ENCODE results near the gene SMO. TPM values are rescaled to one million over a fixed set of nuclear protein-coding genes. Genes with fewer than 3 reads are reported as not detected.
"Not testable (repeated sequence)": the region's sequence is repeated elsewhere in the genome, so short reads cannot be mapped to it uniquely, and the experiment has no call there.

Gene SMO
- total and polyA plus RNA-seq, 8 donors: 2.6 to 13.4 (median 4.3) TPM

GRCh38 chr7:129169171-129169671 is 19.2 kb upstream of the SMO start:
- H3K36me3 ChIP-seq: no peaks in the 10 kb centered on the region
- no peak for TF ChIP-seq CTCF (IDR thresholded peaks at IDR 0.05)
- no peaks in the 10 kb centered on the region for H3K9me3 ChIP-seq
- intact Hi-C loops (cut with DNase I): loop anchor here in 1 of 3 donors (5.0 kb wide), 1 partner anchor 38 kb away; no protein-coding TSS in a partner anchor
- H3K4me1 ChIP-seq: no peaks in the 10 kb centered on the region
- ATAC-seq (peak; percentile 70 to 95 (median 86)), DNase-seq (peak in 4 of 6 donors; percentile 25 to 74 (median 46)), FAIRE-seq (no peak)
- 14 to 21% methylated on average over 46 to 47 of the region's 47 CpGs for WGBS, 2 donors
- H3K27me3 ChIP-seq: no peaks in the 10 kb centered on the region
- peak overlapping the region in 3 of 4 donors; percentile 28 to 55 (median 28) for H3K4me3 ChIP-seq
- H3K27ac ChIP-seq: no peak overlapping the region

GRCh38 chr7:129169686-129170440 is 18.6 kb upstream of the SMO start:
- no peaks in the 10 kb centered on the region for H3K4me1 ChIP-seq
- H3K9me3 ChIP-seq: no peaks in the 10 kb centered on the region
- DNase-seq: no peak
- intact Hi-C loops (cut with DNase I): loop anchor here in 2 of 3 donors (5.0 kb wide), 1 partner anchor 37 kb away; no protein-coding TSS in a partner anchor
- ATAC-seq: peak in 1 of 4 donors; percentile 37
- H3K36me3 ChIP-seq: no peaks in the 10 kb centered on the region
- TF ChIP-seq CTCF (IDR thresholded peaks at IDR 0.05): no peak
- H3K4me3 ChIP-seq: peak overlapping the region in 3 of 4 donors; percentile 28 to 55 (median 28)
- H3K27me3 ChIP-seq: no peaks in the 10 kb centered on the region
- WGBS, 2 donors: 85 to 87% methylated on average over 16 of the region's 16 CpGs
- no peak for FAIRE-seq
- H3K27ac ChIP-seq: no peak overlapping the region

DNA sequence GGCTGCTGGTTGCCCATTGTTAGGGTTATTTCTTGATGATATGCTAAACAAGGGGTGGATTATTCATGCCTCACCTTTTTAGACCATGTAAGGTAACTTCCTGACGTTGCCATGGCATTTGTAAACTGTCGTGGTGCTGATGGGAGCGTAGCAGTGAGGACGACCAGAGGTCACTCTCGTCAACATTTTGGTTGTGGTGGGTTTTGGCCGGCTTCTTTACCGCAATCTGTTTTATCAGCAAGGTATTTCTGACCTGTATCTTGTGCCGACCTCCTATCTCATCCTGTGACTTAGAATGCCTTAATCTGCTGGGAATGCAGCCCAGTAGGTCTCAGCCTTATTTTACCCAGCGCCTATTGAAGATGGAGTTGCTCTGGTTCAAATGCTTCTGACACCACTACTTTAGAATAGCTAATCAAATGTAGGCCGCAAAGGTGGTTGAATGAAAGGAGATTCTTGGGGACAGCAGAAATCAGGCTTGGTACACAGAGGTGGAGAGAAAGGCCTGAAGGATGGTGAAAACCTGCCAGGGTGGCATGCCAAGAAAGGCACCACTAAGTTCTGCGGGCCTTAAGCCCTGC is 17.9 kb upstream of the SMO start:
- H3K4me3 ChIP-seq: no peak overlapping the region
- H3K27ac ChIP-seq: no peak overlapping the region
- H3K4me1 ChIP-seq: no peaks in the 10 kb centered on the region
- WGBS, 2 donors: 88 to 90% methylated on average over 11 of the region's 11 CpGs
- ATAC-seq: no peak
- TF ChIP-seq CTCF (IDR thresholded peaks at IDR 0.05): no peak
- no peak for FAIRE-seq
- H3K9me3 ChIP-seq: no peaks in the 10 kb centered on the region
- no peaks in the 10 kb centered on the region for H3K36me3 ChIP-seq
- no peak for DNase-seq
- no peaks in the 10 kb centered on the region for H3K27me3 ChIP-seq
- intact Hi-C loops (cut with DNase I): loop anchor here in 1 of 3 donors (5.0 kb wide), 1 partner anchor 37 kb away; no protein-coding TSS in a partner anchor

- intact Hi-C loops (cut with DNase I): loop anchor here in 1 of 3 donors (5.0 kb wide), 1 partner anchor 33 kb away; no protein-coding TSS in a partner anchor
- H3K4me3 ChIP-seq, DNase-seq, H3K27ac ChIP-seq, H3K9me3 ChIP-seq, H3K4me1 ChIP-seq, FAIRE-seq, H3K27me3 ChIP-seq, H3K36me3 ChIP-seq, ATAC-seq: not testable (repeated sequence)
- 87 to 93% methylated on average over 7 of the region's 7 CpGs for WGBS, 2 donors
These were observed 14.6 kb upstream of the SMO start for GRCh38 chr7:129173861-129174260.

DNA sequence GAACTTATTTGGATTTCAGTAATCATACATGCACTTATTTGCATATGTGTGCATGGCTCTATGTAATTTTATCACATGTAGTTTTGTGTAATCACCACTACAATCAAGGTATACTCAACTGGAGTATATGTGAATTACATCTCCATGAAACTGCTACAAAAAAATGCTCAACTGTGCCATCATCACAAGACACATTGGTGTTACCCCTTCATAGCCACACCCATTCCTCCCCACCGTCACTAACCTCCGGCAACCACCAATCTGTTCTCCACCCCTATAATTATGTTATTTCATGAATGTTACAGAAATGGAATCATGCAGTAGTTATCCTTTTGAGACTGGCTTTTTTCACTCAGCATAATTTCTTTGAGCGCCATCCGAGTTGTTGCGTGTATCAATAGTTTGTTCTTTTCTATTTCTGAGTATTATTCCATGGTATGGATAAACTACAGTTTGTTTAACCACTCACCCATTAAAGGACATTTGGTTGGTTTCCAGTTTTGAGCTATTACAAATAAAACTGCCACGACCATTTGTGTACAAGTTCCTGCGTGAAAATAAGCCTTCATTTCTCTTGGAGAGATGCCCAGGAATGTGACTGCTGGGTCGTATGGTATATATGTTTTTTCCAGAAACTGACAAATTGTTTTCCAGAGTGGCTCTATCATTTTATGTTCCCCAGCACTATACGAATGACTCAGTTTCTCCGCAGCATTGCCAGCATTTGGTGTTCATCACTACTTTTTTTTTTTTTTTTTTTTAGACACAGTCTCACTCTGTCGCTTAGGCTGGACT is 11.3 kb upstream of the SMO start:
- WGBS, 2 donors: 57 to 64% methylated on average over 11 of the region's 11 CpGs
- DNase-seq: no peak

More for the DNA sequence above, 11.3 kb upstream of the SMO start:
- Histone ChIP-seq H3K36me3 (no peaks in the 10 kb centered on the region), H3K27ac (no peak overlapping the region), H3K9me3 (no peaks in the 10 kb centered on the region), H3K4me1 (no peaks in the 10 kb centered on the region), H3K4me3 (no peak overlapping the region), H3K27me3 (no peaks in the 10 kb centered on the region)
- FAIRE-seq: no peak
- intact Hi-C loops (cut with DNase I): no loop called here
- ATAC-seq: no peak
- no peak for TF ChIP-seq CTCF (IDR thresholded peaks at IDR 0.05)

All from pancreas (tissue), 10 donors.